ENCODE measurements around the gene CRELD1. TPM values are rescaled to one million over a fixed set of nuclear protein-coding genes. Genes with fewer than 3 reads are reported as not detected.

Gene CRELD1
- 20.3 and 25.4 TPM in 2 replicates for total RNA-seq

GRCh38 chr3:9933561-9934234, at the start of gene CRELD1:
CRELD1 (plus strand) TSS chr3:9933834; CDS start chr3:9934439, 605 bp downstream.

GRCh38 chr3:9890249-9891071, 43.2 kb upstream of the CRELD1 start, which contains the start of gene JAGN1:
JAGN1 (plus strand) TSS chr3:9890610; CDS start chr3:9890723, 113 bp downstream.

GRCh38 chr3:9902372-9903237, 31.0 kb upstream of the CRELD1 start, which contains the start of gene IL17RE:
IL17RE (plus strand) TSS chr3:9902848; CDS start chr3:9902933, 85 bp downstream.

GRCh38 chr3:9916734-9917680, 16.6 kb upstream of the CRELD1 start, which contains the start of gene IL17RC:
IL17RC (plus strand) TSS chr3:9917098; CDS start chr3:9917316, 218 bp downstream.

GRCh38 chr3:9951962-9952805, 18.6 kb downstream of the CRELD1 start, which contains the start of gene PRRT3:
PRRT3 (minus strand) TSS chr3:9952408; CDS start chr3:9950115, 2,293 bp downstream.

Other genes starting within 250 kb of the CRELD1 start
- not detected in 2 replicates for gene CPNE9, start 230.0 kb upstream of the CRELD1 start, total RNA-seq
- gene BRPF1, start 202.1 kb upstream of the CRELD1 start, total RNA-seq, result 14.0 and 16.4 TPM in 2 replicates
- 23.5 and 24.2 TPM in 2 replicates for gene OGG1, start 183.9 kb upstream of the CRELD1 start, total RNA-seq
- gene CAMK1, start 163.9 kb upstream of the CRELD1 start, total RNA-seq, result 60.6 and 64.3 TPM in 2 replicates
- 65.0 and 73.8 TPM in 2 replicates for gene TADA3, start 141.4 kb upstream of the CRELD1 start, total RNA-seq
- gene ARPC4, start 140.8 kb upstream of the CRELD1 start, total RNA-seq, result 228 and 238 TPM in 2 replicates
- gene TTLL3, start 123.6 kb upstream of the CRELD1 start, total RNA-seq, result 18.4 and 22.5 TPM in 2 replicates
- gene RPUSD3, start 89.8 kb upstream of the CRELD1 start, total RNA-seq, result 16.3 and 18.8 TPM in 2 replicates
- gene CIDEC, start 53.6 kb upstream of the CRELD1 start, total RNA-seq, result not detected in 2 replicates
- gene JAGN1, start 43.2 kb upstream of the CRELD1 start, total RNA-seq, result 13.4 and 17.4 TPM in 2 replicates
- gene IL17RE, start 31.0 kb upstream of the CRELD1 start, total RNA-seq, result 3.5 and 4.4 TPM in 2 replicates
- gene IL17RC, start 16.7 kb upstream of the CRELD1 start, total RNA-seq, result 29.2 and 36.5 TPM in 2 replicates
- 2.5 and 2.6 TPM in 2 replicates for gene PRRT3, start 18.6 kb downstream of the CRELD1 start, total RNA-seq
- gene EMC3, start 53.0 kb downstream of the CRELD1 start, total RNA-seq, result 74.0 and 83.0 TPM in 2 replicates
- 13.1 and 25.9 TPM in 2 replicates for gene FANCD2, start 92.6 kb downstream of the CRELD1 start, total RNA-seq
- gene FANCD2OS, start 174.4 kb downstream of the CRELD1 start, total RNA-seq, result not detected in 2 replicates
- 113 and 134 TPM in 2 replicates for gene BRK1, start 181.8 kb downstream of the CRELD1 start, total RNA-seq
- 31.0 and 32.2 TPM in 2 replicates for gene VHL, start 207.9 kb downstream of the CRELD1 start, total RNA-seq
- 7.2 and 8.3 TPM in 2 replicates for gene IRAK2, start 231.1 kb downstream of the CRELD1 start, total RNA-seq